ENCODE results near the gene ZCCHC8. TPM values are rescaled to one million over a fixed set of nuclear protein-coding genes. Genes with fewer than 3 reads are reported as not detected.

The ZCCHC8 gene
- total RNA-seq, 2 experiments from 2014 or later, result 49.4 to 54.8 TPM

DNA sequence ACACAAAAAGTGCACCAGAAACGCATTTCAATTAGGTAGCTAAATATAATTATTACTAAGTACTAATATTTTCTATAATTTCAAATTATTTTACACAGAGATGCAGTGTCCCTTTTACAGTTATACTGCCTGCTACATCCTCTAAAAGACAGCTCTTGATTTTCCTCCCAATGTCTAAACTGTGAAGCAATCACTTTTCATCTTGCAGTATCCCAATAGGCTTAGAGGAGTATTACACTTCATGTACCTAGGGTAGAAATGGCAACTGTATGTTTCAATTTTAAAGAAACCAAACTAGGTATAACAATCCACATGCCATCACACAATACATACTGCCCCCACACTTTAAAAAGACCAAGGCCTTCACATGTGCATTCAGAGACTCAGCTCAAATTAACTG, 18.7 kb upstream of the ZCCHC8 start:
- peaks cover 98% of the 10 kb centered on the region for H3K36me3 ChIP-seq (ENCODE audit: insufficient read depth, low read length)
- H3K4me3 Mint-ChIP-seq, result no peak overlapping the region
- peak overlapping the region; percentile 9 for H3K27ac Mint-ChIP-seq
- ATAC-seq (ENCODE audit: poor library complexity) (no peak), DNase-seq (no peak)
- CTCF ChIA-PET, result interaction anchor here (0.6 kb wide), 1 partner anchor 22 kb away, joined by 3 read pairs; no protein-coding TSS in a partner anchor
- no peaks in the 10 kb centered on the region for H3K9me3 ChIP-seq (ENCODE audit: control insufficient read depth in 1 of 2, insufficient read depth in 1 of 2, low read length in 2 of 2)
- H3K9me3 Mint-ChIP-seq, result no peaks in the 10 kb centered on the region
- no peak overlapping the region for H3K4me3 ChIP-seq (ENCODE audit: low read length)
- peaks cover 95% of the 10 kb centered on the region for H3K36me3 Mint-ChIP-seq (ENCODE audit: low read depth)
- POLR2A ChIA-PET, result interaction anchor here (2.6 kb wide), 1 partner anchor 19 kb away, joined by 23 read pairs; the partner anchor contains the start of gene ZCCHC8
- TF ChIP-seq, protein P1, sequence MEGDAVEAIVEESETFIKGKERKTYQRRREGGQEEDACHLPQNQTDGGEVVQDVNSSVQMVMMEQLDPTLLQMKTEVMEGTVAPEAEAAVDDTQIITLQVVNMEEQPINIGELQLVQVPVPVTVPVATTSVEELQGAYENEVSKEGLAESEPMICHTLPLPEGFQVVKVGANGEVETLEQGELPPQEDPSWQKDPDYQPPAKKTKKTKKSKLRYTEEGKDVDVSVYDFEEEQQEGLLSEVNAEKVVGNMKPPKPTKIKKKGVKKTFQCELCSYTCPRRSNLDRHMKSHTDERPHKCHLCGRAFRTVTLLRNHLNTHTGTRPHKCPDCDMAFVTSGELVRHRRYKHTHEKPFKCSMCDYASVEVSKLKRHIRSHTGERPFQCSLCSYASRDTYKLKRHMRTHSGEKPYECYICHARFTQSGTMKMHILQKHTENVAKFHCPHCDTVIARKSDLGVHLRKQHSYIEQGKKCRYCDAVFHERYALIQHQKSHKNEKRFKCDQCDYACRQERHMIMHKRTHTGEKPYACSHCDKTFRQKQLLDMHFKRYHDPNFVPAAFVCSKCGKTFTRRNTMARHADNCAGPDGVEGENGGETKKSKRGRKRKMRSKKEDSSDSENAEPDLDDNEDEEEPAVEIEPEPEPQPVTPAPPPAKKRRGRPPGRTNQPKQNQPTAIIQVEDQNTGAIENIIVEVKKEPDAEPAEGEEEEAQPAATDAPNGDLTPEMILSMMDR (IDR thresholded peaks at IDR 0.05), result no peak
- H3K27me3 ChIP-seq (ENCODE audit: control insufficient read depth in 1 of 2, insufficient read depth in 2 of 2, low read length in 2 of 2), result no peaks in the 10 kb centered on the region
- H3K4me1 Mint-ChIP-seq (ENCODE audit: low read depth), result peaks cover 54% of the 10 kb centered on the region
- peaks cover 13% of the 10 kb centered on the region for H3K4me1 ChIP-seq (ENCODE audit: insufficient read depth, low read length)
- intact Hi-C loops (cut with DNase I, micrococcal nuclease), result no loop called here
- H3K27me3 Mint-ChIP-seq, result no peaks in the 10 kb centered on the region
- no peak overlapping the region for H3K27ac ChIP-seq (ENCODE audit: low read depth in 1 of 2, low read length in 2 of 2)

DNA sequence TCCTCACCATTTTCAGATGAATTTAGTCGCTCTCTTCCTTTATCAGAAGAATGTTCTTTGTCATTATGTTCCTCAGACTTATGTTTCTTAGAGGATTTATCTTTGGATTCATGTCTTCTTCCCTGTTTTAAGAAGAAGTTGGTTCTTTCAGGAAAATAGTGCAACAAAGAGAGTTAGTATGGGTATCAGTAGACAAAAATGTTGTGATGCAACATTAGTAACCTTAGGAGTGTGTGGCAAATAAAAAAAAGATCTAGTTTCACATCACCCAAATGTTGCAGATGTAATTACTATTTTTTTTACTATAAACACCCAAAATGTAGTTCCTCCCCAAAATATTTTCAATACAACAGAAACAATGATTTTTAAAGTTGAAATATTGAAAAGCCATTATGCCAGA, 18.2 kb upstream of the ZCCHC8 start:
- H3K4me1 Mint-ChIP-seq (ENCODE audit: low read depth), result peaks cover 49% of the 10 kb centered on the region
- POLR2A ChIA-PET, result interaction anchor here (2.6 kb wide), 1 partner anchor 18 kb away, joined by 23 read pairs; the partner anchor contains the start of gene ZCCHC8
- peak overlapping the region; percentile 49 for H3K27ac Mint-ChIP-seq

DNA sequence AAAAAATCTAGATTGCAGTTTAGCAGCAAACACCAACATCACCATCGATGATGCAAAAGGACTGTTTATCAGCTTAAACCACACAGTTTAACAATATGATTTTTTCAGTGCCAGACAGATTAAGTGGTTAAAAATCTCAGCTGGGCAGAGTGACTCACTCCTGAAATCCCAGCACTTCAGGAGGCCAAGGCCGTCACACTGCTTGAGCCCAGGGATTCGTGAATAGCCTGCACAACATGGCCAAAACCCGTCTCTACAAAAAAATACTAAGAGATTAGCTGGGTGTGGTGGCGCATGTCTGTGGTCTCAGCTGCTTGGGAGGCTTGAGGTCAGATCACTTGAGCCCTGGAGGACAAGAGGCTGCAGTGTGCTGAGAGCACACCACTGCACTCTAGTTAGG, 17.1 kb upstream of the ZCCHC8 start:
- intact Hi-C loops (cut with DNase I, micrococcal nuclease), result no loop called here
- no peaks in the 10 kb centered on the region for H3K9me3 ChIP-seq (ENCODE audit: control insufficient read depth in 1 of 2, insufficient read depth in 1 of 2, low read length in 2 of 2)
- Mint-ChIP-seq H3K36me3 (ENCODE audit: low read depth) (peaks cover 95% of the 10 kb centered on the region), H3K27ac (no peak overlapping the region), H3K4me1 (ENCODE audit: low read depth) (peaks cover 38% of the 10 kb centered on the region), H3K4me3 (no peak overlapping the region), H3K27me3 (no peaks in the 10 kb centered on the region), H3K9me3 (no peaks in the 10 kb centered on the region)
- TF ChIP-seq, protein P1 (IDR thresholded peaks at IDR 0.05), result no peak
- no peaks in the 10 kb centered on the region for H3K27me3 ChIP-seq (ENCODE audit: control insufficient read depth in 1 of 2, insufficient read depth in 2 of 2, low read length in 2 of 2)
- no peak overlapping the region for H3K4me3 ChIP-seq (ENCODE audit: low read length)
- ChIA-PET CTCF (interaction anchor here (0.6 to 1.2 kb wide), 2 partner anchors 17 to 102 kb away, joined by 4 read pairs; partner anchors contain the start of gene ZCCHC8), POLR2A (interaction anchor here (0.9 to 3.5 kb wide), 4 partner anchors 9 to 17 kb away, joined by 3 to 16 read pairs (median 4); partner anchors contain the start of genes KNTC1, RSRC2 and ZCCHC8)
- H3K4me1 ChIP-seq (ENCODE audit: insufficient read depth, low read length), result peaks cover 7% of the 10 kb centered on the region
- H3K36me3 ChIP-seq (ENCODE audit: insufficient read depth, low read length), result peaks cover 95% of the 10 kb centered on the region
- ATAC-seq (ENCODE audit: poor library complexity) (no peak), DNase-seq (no peak)
- no peak overlapping the region for H3K27ac ChIP-seq (ENCODE audit: low read depth in 1 of 2, low read length in 2 of 2)

More for the DNA sequence above, 18.2 kb upstream of the ZCCHC8 start:
- Mint-ChIP-seq H3K4me3 (no peak overlapping the region), H3K27me3 (no peaks in the 10 kb centered on the region), H3K36me3 (ENCODE audit: low read depth) (peaks cover 95% of the 10 kb centered on the region), H3K9me3 (no peaks in the 10 kb centered on the region)
- no peak for ATAC-seq (ENCODE audit: poor library complexity)
- no peak overlapping the region for H3K4me3 ChIP-seq (ENCODE audit: low read length)
- TF ChIP-seq, protein P1 (IDR thresholded peaks at IDR 0.05), result no peak
- peaks cover 13% of the 10 kb centered on the region for H3K4me1 ChIP-seq (ENCODE audit: insufficient read depth, low read length)
- H3K27ac ChIP-seq (ENCODE audit: low read depth in 1 of 2, low read length in 2 of 2), result no peak overlapping the region
- intact Hi-C loops (cut with DNase I, micrococcal nuclease), result no loop called here
- CTCF ChIA-PET, result no interaction called here
- peaks cover 97% of the 10 kb centered on the region for H3K36me3 ChIP-seq (ENCODE audit: insufficient read depth, low read length)
- DNase-seq, result no peak
- no peaks in the 10 kb centered on the region for H3K27me3 ChIP-seq (ENCODE audit: control insufficient read depth in 1 of 2, insufficient read depth in 2 of 2, low read length in 2 of 2)
- no peaks in the 10 kb centered on the region for H3K9me3 ChIP-seq (ENCODE audit: control insufficient read depth in 1 of 2, insufficient read depth in 1 of 2, low read length in 2 of 2)

Measured in CD4-positive, alpha-beta T cell (primary cell).